IPS-18a (cell line): Measurements from ENCODE around the gene BTAF1.

Source experiments
- H3K27ac ChIP-seq: one replicate; pipeline ENCODE4 v1.5.1; 2013; ENCODE audit warnings: low read length
- H3K27me3 ChIP-seq: one replicate; pipeline ENCODE4 v1.6.1; 2013; ENCODE audit warnings: mild to moderate bottlenecking, low read length; ENCODE audit not compliant: control insufficient read depth, insufficient read depth
- H3K36me3 ChIP-seq: one replicate; pipeline ENCODE4 v1.6.1; 2013; ENCODE audit warnings: low read depth, low read length; ENCODE audit not compliant: control insufficient read depth
- H3K4me1 ChIP-seq: one replicate; pipeline ENCODE4 v1.6.1; 2013; ENCODE audit warnings: low read depth, low read length; ENCODE audit not compliant: control insufficient read depth
- H3K4me3 ChIP-seq: one replicate; pipeline ENCODE4 v1.5.1; 2013; ENCODE audit warnings: low read length
- H3K9ac ChIP-seq: one replicate; pipeline ENCODE4 v1.6.1; 2013; ENCODE audit warnings: mild to moderate bottlenecking, low read length, moderate library complexity
- H3K9me3 ChIP-seq: one replicate; pipeline ENCODE4 v1.6.1; 2013; ENCODE audit warnings: low read depth, low read length; ENCODE audit not compliant: control insufficient read depth

Gene BTAF1

GRCh38 chr10:92066386-92066785, 142.8 kb downstream of the BTAF1 start:
- H3K27me3 ChIP-seq = no peaks in the 10 kb centered on the region
- no peak overlapping the region for H3K4me3 ChIP-seq
- H3K36me3 ChIP-seq = no peaks in the 10 kb centered on the region
- no peak overlapping the region for H3K9ac ChIP-seq
- H3K9me3 ChIP-seq = no peaks in the 10 kb centered on the region
- H3K4me1 ChIP-seq = no peaks in the 10 kb centered on the region
- no peak overlapping the region for H3K27ac ChIP-seq

- no peaks in the 10 kb centered on the region for H3K4me1 ChIP-seq
- no peaks in the 10 kb centered on the region for H3K9me3 ChIP-seq
- no peak overlapping the region for H3K4me3 ChIP-seq
- H3K27ac ChIP-seq = no peak overlapping the region
- no peaks in the 10 kb centered on the region for H3K27me3 ChIP-seq
- H3K9ac ChIP-seq = no peak overlapping the region
- no peaks in the 10 kb centered on the region for H3K36me3 ChIP-seq
Observed at GRCh38 chr10:92068900-92069299, 145.3 kb downstream of the BTAF1 start.

GRCh38 chr10:92074126-92074887, 150.7 kb downstream of the BTAF1 start:
- no peaks in the 10 kb centered on the region for H3K36me3 ChIP-seq
- no peaks in the 10 kb centered on the region for H3K9me3 ChIP-seq
- no peaks in the 10 kb centered on the region for H3K27me3 ChIP-seq

GRCh38 chr10:92075829-92076228, 152.3 kb downstream of the BTAF1 start:
- no peaks in the 10 kb centered on the region for H3K27me3 ChIP-seq
- H3K27ac ChIP-seq = no peak overlapping the region
- H3K9ac ChIP-seq = no peak overlapping the region
- no peak overlapping the region for H3K4me3 ChIP-seq
- H3K36me3 ChIP-seq = no peaks in the 10 kb centered on the region
- H3K9me3 ChIP-seq = no peaks in the 10 kb centered on the region
- no peaks in the 10 kb centered on the region for H3K4me1 ChIP-seq

More at GRCh38 chr10:92074126-92074887, 150.7 kb downstream of the BTAF1 start:
- H3K27ac ChIP-seq = no peak overlapping the region
- H3K9ac ChIP-seq = no peak overlapping the region
- H3K4me1 ChIP-seq = no peaks in the 10 kb centered on the region
- H3K4me3 ChIP-seq = no peak overlapping the region

- H3K27me3 ChIP-seq = no peaks in the 10 kb centered on the region
- H3K27ac ChIP-seq = no peak overlapping the region
- H3K9ac ChIP-seq = no peak overlapping the region
- no peaks in the 10 kb centered on the region for H3K9me3 ChIP-seq
- no peaks in the 10 kb centered on the region for H3K36me3 ChIP-seq
- H3K4me1 ChIP-seq = no peaks in the 10 kb centered on the region
- no peak overlapping the region for H3K4me3 ChIP-seq
Observed at GRCh38 chr10:92076722-92077121, 153.2 kb downstream of the BTAF1 start.

GRCh38 chr10:92079003-92079402, 155.4 kb downstream of the BTAF1 start:
- Histone ChIP-seq H3K27ac (no peak overlapping the region), H3K27me3 (no peaks in the 10 kb centered on the region), H3K4me1 (no peaks in the 10 kb centered on the region), H3K9ac (no peak overlapping the region), H3K4me3 (no peak overlapping the region), H3K36me3 (no peaks in the 10 kb centered on the region), H3K9me3 (no peaks in the 10 kb centered on the region)
